ENCODE results near the gene MOB3B.

MOB3B gene

DNA sequence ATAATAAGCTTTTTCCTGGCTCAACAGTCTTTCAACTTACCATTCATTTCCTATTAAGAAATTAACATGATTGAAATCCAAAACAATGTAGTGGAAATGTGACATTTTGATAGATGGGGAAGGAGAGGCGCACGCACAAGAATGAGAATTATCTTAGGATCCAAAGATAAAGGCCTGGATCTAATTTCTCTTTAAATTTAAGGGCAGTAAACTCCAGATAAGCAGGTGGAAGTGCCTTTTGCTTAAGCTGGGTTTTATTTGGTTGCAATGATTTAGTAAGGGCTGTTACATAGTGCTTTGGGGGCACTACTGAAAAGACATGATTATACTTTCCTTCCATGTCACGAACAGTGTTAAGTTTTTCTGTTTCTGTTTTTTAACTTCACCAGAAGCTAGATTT, 250.0 kb downstream of the MOB3B start:
- ATAC-seq (ENCODE audit: low read depth) (no peak), DNase-seq (ENCODE audit: low spot score) (no peak)
- TF ChIP-seq, protein P1, sequence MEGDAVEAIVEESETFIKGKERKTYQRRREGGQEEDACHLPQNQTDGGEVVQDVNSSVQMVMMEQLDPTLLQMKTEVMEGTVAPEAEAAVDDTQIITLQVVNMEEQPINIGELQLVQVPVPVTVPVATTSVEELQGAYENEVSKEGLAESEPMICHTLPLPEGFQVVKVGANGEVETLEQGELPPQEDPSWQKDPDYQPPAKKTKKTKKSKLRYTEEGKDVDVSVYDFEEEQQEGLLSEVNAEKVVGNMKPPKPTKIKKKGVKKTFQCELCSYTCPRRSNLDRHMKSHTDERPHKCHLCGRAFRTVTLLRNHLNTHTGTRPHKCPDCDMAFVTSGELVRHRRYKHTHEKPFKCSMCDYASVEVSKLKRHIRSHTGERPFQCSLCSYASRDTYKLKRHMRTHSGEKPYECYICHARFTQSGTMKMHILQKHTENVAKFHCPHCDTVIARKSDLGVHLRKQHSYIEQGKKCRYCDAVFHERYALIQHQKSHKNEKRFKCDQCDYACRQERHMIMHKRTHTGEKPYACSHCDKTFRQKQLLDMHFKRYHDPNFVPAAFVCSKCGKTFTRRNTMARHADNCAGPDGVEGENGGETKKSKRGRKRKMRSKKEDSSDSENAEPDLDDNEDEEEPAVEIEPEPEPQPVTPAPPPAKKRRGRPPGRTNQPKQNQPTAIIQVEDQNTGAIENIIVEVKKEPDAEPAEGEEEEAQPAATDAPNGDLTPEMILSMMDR (IDR thresholded peaks at IDR 0.05; ENCODE audit: poor library complexity, severe bottlenecking): no peak

DNA sequence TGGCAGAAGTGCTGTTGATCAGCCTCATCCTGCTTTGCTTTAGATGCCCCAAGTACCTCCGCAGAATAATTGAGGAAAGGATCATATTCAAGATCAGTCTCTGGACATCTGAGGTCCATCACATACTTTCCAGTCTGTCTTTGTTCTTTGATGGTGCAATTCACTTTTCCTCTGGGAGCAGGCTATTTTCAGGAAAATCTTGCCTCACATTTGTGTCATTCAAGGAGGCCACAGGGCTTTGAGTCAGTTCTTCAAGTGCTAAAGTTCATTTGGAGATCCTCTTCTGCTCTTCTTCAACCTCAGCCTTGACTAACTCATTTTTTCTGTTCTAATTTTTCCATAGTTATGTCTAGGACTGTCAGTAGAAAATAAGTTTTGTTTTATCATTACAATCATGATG, 251.2 kb downstream of the MOB3B start:
- ATAC-seq (ENCODE audit: low read depth) (no peak), DNase-seq (ENCODE audit: low spot score) (no peak)
- Histone ChIP-seq H3K4me1 (ENCODE audit: insufficient read depth, poor library complexity, severe bottlenecking) (no peaks in the 10 kb centered on the region), H3K27me3 (ENCODE audit: insufficient read depth, poor library complexity, severe bottlenecking) (no peaks in the 10 kb centered on the region), H3K27ac (ENCODE audit: poor library complexity, severe bottlenecking) (no peak overlapping the region), H3K4me3 (ENCODE audit: severe bottlenecking) (no peak overlapping the region), H3K9me3 (ENCODE audit: severe bottlenecking) (no peaks in the 10 kb centered on the region), H3K36me3 (ENCODE audit: low read depth) (no peaks in the 10 kb centered on the region)
- TF ChIP-seq, protein P1 (IDR thresholded peaks at IDR 0.05; ENCODE audit: poor library complexity, severe bottlenecking): no peak

More for the DNA sequence above, 250.0 kb downstream of the MOB3B start:
- no peaks in the 10 kb centered on the region for H3K36me3 ChIP-seq (ENCODE audit: low read depth)
- no peak overlapping the region for H3K27ac ChIP-seq (ENCODE audit: poor library complexity, severe bottlenecking)
- no peak overlapping the region for H3K4me3 ChIP-seq (ENCODE audit: severe bottlenecking)
- H3K4me1 ChIP-seq (ENCODE audit: insufficient read depth, poor library complexity, severe bottlenecking): no peaks in the 10 kb centered on the region
- H3K27me3 ChIP-seq (ENCODE audit: insufficient read depth, poor library complexity, severe bottlenecking): no peaks in the 10 kb centered on the region
- H3K9me3 ChIP-seq (ENCODE audit: severe bottlenecking): no peaks in the 10 kb centered on the region

DNA sequence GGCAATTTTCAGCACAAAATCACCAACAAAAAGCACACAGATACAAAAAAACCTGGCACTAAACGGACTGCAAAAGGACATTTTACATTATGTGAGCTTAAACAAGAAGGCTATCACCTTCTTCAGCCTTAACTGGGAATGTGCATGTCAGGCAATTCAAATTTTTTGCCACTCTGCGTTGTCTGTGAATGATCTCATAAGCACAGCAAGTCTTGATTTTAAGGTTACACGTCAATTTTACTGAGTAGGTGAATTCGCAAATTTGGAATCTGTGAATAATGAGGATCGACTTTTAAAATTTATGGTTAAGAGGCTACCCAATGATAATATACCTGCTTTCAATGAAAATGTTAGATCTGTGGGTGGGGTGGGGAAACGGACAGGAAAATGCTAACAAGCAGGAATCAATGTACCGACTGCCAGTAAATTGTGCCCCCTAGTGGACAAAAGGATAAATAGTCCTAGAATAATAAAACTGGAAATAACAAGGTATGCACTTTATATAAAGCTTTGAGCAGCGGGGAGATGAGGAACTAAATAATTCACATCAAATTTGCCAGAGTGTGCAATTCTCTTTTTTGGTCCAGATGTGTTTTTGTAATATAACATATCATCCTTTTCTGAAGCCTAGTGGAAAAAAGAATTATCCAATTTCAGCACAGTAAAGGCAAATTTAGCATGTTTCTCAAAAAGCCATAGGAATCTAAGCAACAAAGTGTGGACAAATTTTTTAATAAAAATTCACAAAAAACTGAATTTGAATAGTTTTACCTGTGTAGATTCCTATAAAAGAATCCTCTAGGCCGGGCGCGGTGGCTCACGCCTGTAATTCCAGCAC, 253.2 kb downstream of the MOB3B start:
- H3K4me1 ChIP-seq (ENCODE audit: insufficient read depth, poor library complexity, severe bottlenecking): no peaks in the 10 kb centered on the region
- TF ChIP-seq, protein P1 (IDR thresholded peaks at IDR 0.05; ENCODE audit: poor library complexity, severe bottlenecking): peak; percentile 91
- no peak overlapping the region for H3K27ac ChIP-seq (ENCODE audit: poor library complexity, severe bottlenecking)
- no peak overlapping the region for H3K4me3 ChIP-seq (ENCODE audit: severe bottlenecking)
- DNase-seq (ENCODE audit: low spot score): no peak
- H3K9me3 ChIP-seq (ENCODE audit: severe bottlenecking): no peaks in the 10 kb centered on the region
- ATAC-seq (ENCODE audit: low read depth): peak; percentile 67; the same call in 2 of the 3 replicates
- no peaks in the 10 kb centered on the region for H3K27me3 ChIP-seq (ENCODE audit: insufficient read depth, poor library complexity, severe bottlenecking)
- H3K36me3 ChIP-seq (ENCODE audit: low read depth): no peaks in the 10 kb centered on the region
